HG03280 (cell line): ENCODE measurements around the gene TLE6.
"Not testable (repeated sequence)": the region's sequence is repeated elsewhere in the genome, so short reads cannot be mapped to it uniquely, and the experiment has no call there.

ENCODE experiments used
- ATAC-seq: cut with Tn5 transposase; IDR thresholded peaks from one replicate; pipeline ENCODE4 v1.9.1; 2021; ENCODE audit warnings: mild to moderate bottlenecking, moderate library complexity; ENCODE audit not compliant: unreplicated experiment

TLE6 gene

DNA sequence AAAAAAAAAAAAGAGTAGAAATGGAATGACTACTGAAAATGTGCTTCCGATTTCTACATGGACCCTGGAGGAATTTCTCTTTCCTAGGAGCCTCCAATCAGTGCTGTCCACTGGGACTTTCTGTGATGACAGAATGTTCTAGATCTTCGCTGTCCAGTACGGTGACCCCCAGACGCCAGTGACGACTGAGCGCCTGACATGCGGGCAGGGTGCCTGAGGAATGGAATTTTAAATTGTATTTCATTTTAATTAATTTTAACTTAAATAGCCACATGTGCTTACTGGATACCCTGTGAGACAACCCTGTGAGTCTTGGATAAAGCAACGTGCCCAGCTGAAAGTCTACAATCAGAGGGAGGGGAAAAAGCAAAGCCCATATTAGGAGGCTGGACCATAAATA, 4.1 kb upstream of the TLE6 start:
- ATAC-seq = no peak

DNA sequence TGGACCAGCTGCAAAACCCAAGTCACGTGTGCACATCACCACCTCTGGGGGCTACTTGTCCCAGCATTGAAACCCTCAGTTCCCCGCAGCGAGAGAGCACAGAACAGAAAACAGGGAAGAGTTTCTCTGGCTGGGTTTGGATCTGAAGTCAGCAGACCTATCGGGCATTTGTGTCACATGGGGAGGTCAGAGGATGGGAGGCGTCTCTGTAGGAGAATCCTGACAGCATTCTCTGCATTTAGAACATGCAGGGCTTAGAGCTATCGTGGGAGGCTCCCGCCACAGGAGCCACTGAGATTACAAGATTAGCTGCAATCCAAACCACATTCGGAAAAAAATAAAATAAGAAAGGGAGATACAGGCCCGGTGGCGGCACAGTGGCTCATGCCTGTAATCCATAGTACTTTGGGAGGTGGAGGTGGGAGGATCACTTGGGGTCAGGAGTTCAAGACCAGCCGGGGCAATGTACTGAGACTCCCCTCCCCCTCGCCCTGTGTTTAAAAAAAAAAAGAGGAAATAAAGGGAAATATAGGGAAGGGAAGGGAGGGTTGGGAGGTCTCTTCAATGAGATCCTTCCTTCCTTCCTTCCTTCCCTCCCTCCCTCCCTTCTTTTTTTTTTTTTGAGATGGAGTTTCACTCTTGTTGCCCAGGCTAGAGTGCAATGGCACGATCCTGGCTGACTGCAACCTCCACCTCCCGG, 2.9 kb upstream of the TLE6 start:
- no peak for ATAC-seq

DNA sequence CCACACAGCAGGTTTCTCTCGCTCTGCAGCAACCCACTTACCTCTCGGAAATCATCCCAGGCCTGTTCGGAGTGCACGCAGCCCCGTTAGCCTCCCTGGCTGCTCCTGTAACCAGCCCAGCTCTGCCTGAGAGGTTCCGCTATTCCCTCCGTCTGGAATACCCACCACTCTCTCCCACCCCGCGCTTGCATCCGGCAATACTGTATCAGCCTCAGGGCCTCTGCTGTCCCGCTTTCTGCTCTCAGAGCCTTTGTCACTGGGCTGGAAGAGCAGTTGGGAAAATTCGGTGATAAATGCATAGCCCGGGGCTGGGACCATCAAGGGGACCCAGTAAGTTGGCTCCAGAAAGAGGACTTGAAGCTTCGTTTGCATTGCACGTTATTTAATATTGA, 759 bp upstream of the TLE6 start:
- ATAC-seq = no peak

- ATAC-seq = no peak
Measured at GRCh38 chr19:2977746-2978138, 378 bp downstream of the TLE6 start.

GRCh38 chr19:2978166-2978767, 903 bp downstream of the TLE6 start:
- ATAC-seq = no peak

DNA sequence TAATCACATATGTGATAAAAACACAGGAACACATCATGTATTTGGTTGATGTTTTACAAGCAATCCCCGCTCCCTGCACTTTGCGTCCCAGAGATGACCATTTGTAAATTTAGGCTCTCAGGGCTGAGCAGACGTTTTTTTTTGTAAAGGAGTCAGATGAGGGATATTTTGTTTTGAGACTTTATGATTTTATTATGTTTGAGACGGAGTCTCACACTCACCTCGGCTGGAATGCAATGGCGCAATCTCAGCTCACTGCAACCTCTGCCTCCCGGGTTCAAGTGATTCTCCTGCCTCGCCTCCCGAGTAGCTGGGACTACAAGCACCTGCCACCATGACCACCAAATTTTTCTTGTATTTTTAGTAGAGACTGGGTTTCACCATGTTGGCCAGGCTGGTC, 1.4 kb downstream of the TLE6 start:
- no peak for ATAC-seq

DNA sequence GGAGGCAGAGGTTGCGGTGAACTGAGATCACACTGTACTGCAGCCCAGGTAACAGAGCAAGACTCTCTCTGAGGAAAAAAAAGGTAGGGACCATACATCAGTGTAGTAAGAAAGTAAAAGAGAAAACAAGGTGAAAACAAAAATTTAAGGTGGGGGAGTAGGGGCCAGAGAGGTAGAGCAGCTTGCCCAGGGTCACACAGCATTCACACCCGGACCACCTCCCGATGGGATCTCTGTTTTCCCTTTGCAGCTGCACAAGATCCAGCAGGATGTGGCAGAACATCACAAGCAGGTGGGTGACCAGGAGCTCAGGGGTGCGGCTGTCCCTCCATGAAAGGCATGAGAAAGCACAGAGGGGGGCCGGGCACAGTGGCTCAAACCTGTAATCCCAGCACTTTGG, 4.5 kb downstream of the TLE6 start:
- no peak for ATAC-seq

GRCh38 chr19:2982561-2982960, 5.2 kb downstream of the TLE6 start:
- ATAC-seq = no peak

- ATAC-seq = no peak
Measured at GRCh38 chr19:2982983-2983350, 5.6 kb downstream of the TLE6 start.

DNA sequence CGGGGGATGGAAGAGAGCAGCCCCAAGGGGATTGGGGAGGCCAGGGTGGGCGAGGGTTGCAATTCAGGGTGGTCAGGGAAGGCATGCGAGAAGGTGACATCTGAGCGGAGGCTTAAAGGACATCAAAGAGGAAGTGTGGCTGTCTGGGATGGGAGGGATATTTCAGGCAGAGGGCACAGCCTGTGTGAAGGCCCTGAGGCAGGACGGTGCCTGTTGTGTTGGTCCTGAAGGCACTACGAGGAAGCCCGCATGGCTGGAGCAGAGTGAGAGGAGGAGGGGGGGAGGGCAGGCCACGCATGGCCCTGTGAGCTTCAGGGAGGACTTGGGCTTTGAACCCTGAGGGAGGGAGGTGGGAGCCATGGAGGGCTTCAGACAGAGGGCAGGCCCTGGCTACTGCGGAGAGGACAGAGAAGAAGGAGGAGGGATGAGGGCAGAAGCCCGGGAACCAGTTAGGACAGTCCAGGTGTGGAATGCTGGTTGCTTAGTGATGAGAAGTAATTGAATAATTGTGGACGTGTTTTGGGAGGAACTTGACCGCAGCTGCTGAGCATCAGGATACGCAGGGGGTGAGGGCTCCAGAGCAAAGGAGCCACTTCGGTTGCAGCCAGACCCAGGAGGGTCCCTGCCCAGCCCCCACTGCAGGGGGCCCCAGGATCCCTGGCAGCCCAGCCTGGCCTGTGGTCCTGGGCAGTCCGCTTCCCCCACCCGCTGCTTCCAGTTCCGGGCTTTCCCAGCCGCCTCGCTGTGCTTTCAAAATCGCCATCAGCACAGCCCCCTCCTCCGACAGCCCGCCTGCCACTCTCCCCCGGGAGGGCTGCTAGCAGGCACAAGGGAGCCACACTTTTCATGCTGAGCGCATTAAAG, 6.2 kb downstream of the TLE6 start:
- no peak for ATAC-seq

GRCh38 chr19:2984215-2984528, 6.8 kb downstream of the TLE6 start:
- no peak for ATAC-seq

DNA sequence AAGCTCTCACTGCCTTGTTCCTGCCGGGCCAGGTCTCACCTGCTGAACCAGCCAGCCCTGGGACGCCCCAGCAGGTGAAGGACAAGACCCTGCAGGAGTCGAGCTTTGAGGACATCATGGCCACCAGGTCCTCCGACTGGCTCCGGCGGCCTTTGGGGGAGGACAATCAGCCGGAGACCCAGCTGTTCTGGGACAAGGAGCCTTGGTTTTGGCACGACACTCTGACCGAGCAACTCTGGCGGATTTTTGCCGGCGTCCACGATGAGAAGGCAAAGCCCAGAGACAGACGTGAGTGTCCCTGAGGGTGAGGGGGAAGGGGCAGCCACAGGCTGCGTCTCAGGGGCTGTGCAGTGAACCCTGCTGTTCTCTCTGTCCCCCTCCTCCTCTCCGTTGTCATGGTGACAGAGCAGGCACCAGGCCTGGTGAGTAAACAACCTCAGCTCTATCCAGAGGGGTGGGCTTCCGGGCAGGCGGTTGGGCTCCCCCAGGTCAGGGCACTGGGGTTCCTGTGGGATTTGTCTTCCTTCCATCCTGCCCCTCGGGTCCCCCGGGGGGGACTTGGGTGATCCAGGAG, 9.7 kb downstream of the TLE6 start:
- ATAC-seq = no peak

GRCh38 chr19:2987797-2988196, 10.4 kb downstream of the TLE6 start:
- ATAC-seq = no peak

GRCh38 chr19:2988568-2988967, 11.2 kb downstream of the TLE6 start:
- ATAC-seq = no peak

- ATAC-seq = no peak
Measured at GRCh38 chr19:2989236-2989946, 12.0 kb downstream of the TLE6 start.

DNA sequence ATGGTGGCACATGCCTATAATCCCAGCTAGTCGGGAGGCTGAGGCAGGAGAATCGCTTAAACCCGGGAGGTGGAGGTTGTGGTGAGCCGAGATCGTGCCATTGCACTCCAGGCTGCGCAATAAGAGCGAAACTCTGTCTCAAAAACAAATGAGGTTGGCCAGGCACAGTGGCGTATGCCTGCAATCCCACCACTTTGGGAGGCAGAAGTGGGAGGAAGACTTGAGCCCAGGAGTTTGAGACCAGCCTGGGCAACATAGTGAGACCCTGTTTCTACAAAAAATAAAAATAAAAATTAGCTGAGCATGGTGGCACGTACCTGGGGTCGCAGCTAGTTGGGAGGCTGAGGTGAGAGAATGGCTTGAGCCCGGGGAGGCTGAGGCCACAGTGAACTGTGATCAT, 15.0 kb downstream of the TLE6 start:
- ATAC-seq = not testable (repeated sequence)

DNA sequence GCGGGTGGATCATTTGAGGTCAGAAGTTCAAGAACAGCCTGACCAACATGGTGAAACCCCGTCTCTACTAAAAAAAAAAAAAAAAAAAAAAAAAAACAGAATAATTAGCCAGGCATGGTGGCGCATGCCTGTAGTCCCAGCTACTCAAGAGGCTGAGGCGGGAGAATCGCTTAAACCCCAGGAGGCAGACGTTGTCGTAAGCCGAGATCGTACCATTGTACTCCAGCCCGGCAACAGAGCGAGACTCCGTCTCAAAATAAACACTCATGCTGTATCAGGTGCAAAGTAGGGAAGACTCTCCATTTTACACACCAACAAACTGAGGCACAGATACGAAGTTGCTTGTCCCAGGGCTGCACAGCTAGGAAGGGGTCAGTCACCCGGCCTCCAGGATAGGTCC, 15.6 kb downstream of the TLE6 start:
- no peak for ATAC-seq

DNA sequence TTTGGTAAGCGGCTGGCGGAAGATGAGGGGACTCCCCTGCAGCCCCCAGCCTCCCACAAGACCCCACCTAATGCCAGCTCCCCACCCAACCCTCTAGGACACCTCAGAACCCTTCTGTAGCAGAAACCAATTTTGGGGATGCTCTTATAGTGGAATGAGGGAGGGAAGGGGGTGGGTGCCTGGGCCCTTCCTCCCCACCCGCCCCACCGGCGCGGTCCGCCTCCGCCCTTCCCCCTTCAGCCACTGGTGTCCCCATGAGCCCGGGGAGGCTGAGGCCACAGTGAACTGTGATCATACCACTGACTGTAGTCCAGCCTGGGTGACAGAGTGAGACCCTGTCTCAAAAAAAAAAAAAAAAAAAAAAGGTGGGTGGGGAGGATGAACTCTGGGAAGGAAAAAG, 16.2 kb downstream of the TLE6 start:
- ATAC-seq = no peak

DNA sequence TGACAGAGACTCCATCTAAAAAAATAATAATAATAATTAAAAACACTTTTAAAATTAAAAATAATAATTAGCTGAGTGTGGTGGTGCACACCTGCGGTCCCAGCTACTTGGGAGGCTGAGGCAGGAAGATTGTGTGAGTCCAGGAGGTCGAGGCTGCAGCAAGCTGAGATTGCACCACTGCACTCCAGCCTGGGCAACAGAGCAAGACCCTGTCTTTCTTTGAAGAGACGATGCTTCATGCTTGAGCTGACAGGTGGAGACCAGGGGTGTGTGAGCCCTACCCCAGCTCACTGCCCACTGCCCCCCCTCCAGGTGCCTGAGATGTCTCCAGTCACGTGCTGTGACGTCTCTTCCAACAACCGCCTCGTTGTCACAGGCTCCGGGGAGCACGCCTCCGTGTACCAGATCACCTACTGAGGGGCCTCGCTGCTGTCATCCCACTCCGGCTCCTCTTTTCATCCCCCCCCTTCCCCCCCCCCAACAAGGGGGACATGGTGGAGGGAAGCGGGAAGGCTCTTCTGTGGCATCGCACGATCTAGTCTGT, 17.3 kb downstream of the TLE6 start:
- no peak for ATAC-seq

DNA sequence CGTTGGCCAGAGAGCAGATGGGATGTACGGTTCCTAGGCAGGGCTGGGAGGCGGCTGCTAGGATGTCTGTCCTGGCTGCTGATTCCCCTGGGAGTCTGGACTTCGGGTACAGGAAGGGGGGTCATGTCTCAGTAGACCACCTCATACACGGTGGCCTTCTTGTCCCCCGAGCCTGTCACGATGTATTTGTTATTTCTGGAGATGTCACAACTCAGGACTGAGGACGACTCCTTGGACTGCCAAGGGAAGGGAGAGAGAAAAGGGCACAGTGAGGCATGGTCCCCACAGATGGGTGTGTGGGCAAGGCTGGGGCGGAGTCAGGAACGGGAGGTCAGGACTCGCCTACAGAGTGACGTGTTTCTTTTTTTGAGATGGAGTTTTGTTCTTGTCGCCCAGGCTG, 20.4 kb downstream of the TLE6 start:
- no peak for ATAC-seq

GRCh38 chr19:2998642-2999041, 21.3 kb downstream of the TLE6 start:
- ATAC-seq = no peak
